Left lung (tissue), 10 donors: ENCODE results near the gene TP53I3. TPM values are rescaled to one million over a fixed set of nuclear protein-coding genes. Genes with fewer than 3 reads are reported as not detected.
A peak's percentile ranks its signal among the peaks of the same experiment; 100 is the strongest.
"Not testable (repeated sequence)": the region's sequence is repeated elsewhere in the genome, so short reads cannot be mapped to it uniquely, and the experiment has no call there.

ENCODE experiments used
- ATAC-seq: fragments of 200-7000 bp; cut with Tn5 transposase; one replicate; pipeline ENCODE4 v1.9.1; 2020; ENCODE audit warnings: moderate library complexity
- DNase-seq, 4 donors: peaks; one replicate each; pipeline ENCODE4 v3.0.0-alpha.2; 2013 to 2020
- H3K27ac ChIP-seq, 2 donors: fragments of 200-600 bp; sonication (generic) in 1 of 2; one replicate each; pipeline versions ENCODE4 v1.5.0 to v1.8.0; 2020 to 2021
- H3K27me3 ChIP-seq, 2 donors: fragments of 200-600 bp; sonication (generic) in 1 of 2; one replicate each; pipeline versions ENCODE4 v1.5.0 to v1.8.0; 2020 to 2021
- H3K36me3 ChIP-seq, 2 donors: fragments of 200-600 bp; sonication (generic) in 1 of 2; one replicate each; pipeline versions ENCODE4 v1.5.0 to v1.8.0; 2020 to 2021
- H3K4me1 ChIP-seq, 2 donors: fragments of 200-600 bp; one replicate each; pipeline ENCODE4 v1.8.0; 2021
- H3K4me3 ChIP-seq, 2 donors: fragments of 200-600 bp; sonication (generic) in 1 of 2; one replicate each; pipeline versions ENCODE4 v1.5.0 to v1.8.0; 2020 to 2021; ENCODE audit warnings: mild to moderate bottlenecking in 1 of 2
- H3K9me3 ChIP-seq, 2 donors: fragments of 200-600 bp; sonication (generic) in 1 of 2; one replicate each; pipeline versions ENCODE4 v1.5.0 to v1.8.0; 2020 to 2021
- intact Hi-C, 2 donors: fragments of 100-400 bp; cut with DNase I; formaldehyde crosslinking; loops; one replicate each; pipeline versions ENCODE4 v1.11.2 to v1.14.2; 2022
- polyA plus RNA-seq, 6 donors: library from polyadenylated mRNA; unstranded; fragments of 120-200 nt; gene quantifications; one replicate each; pipeline ENCODE4 v1.2.1, GENCODE V29; 2013; ENCODE audit not compliant: insufficient read length in 6 of 6
- total RNA-seq, 2 donors: library from RNA; stranded (reverse); fragmentation: NEBNext Ultra II Directional; extraction: Animal tissue kit (Norgen Biotek cat#: 25700); gene quantifications; one replicate each; pipeline ENCODE4 v1.2.1, GENCODE V29; 2021
- TF ChIP-seq, protein P1 (sequence below), 2 donors: fragments of 200-600 bp; sonication (generic) in 1 of 2; IDR thresholded peaks; one replicate each; pipeline versions ENCODE4 v1.5.0 to v1.8.0; 2021; ENCODE audit warnings: antibody characterized with exemption in 2 of 2
- donor health status: DM: no; HTN: yes; CAD: no.
- donor health status: DM: no; HTN: no; CAD: no.

Gene TP53I3
- total and polyA plus RNA-seq, 8 donors, result 53.3 to 123 (median 64.8) TPM

GRCh38 chr2:24121066-24121465 is 36.4 kb upstream of the TP53I3 start:
- H3K4me1 ChIP-seq, result peaks cover 4 to 19% of the 10 kb centered on the region in 2 donors
- no peaks in the 10 kb centered on the region for H3K36me3 ChIP-seq
- intact Hi-C loops, result no loop called here
- no peak overlapping the region for H3K27ac ChIP-seq
- H3K27me3 ChIP-seq, result no peaks in the 10 kb centered on the region
- ATAC-seq, result no peak
- TF ChIP-seq, protein P1, sequence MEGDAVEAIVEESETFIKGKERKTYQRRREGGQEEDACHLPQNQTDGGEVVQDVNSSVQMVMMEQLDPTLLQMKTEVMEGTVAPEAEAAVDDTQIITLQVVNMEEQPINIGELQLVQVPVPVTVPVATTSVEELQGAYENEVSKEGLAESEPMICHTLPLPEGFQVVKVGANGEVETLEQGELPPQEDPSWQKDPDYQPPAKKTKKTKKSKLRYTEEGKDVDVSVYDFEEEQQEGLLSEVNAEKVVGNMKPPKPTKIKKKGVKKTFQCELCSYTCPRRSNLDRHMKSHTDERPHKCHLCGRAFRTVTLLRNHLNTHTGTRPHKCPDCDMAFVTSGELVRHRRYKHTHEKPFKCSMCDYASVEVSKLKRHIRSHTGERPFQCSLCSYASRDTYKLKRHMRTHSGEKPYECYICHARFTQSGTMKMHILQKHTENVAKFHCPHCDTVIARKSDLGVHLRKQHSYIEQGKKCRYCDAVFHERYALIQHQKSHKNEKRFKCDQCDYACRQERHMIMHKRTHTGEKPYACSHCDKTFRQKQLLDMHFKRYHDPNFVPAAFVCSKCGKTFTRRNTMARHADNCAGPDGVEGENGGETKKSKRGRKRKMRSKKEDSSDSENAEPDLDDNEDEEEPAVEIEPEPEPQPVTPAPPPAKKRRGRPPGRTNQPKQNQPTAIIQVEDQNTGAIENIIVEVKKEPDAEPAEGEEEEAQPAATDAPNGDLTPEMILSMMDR (IDR thresholded peaks at IDR 0.05), result no peak
- DNase-seq, result no peak
- no peak overlapping the region for H3K4me3 ChIP-seq
- no peaks in the 10 kb centered on the region for H3K9me3 ChIP-seq

- no peak for ATAC-seq
- intact Hi-C loops, result no loop called here
- Histone ChIP-seq H3K27me3 (no peaks in the 10 kb centered on the region), H3K27ac (no peak overlapping the region), H3K4me3 (no peak overlapping the region), H3K4me1 (peaks cover 0 to 9% of the 10 kb centered on the region in 2 donors), H3K36me3 (peaks cover 0 to 7% of the 10 kb centered on the region in 2 donors), H3K9me3 (peaks cover 0 to 3% of the 10 kb centered on the region in 2 donors)
- no peak for DNase-seq
- TF ChIP-seq, protein P1 (IDR thresholded peaks at IDR 0.05), result no peak
Observed at GRCh38 chr2:24117902-24118301, 33.3 kb upstream of the TP53I3 start.

GRCh38 chr2:24115057-24115456 is 30.4 kb upstream of the TP53I3 start:
- H3K36me3 ChIP-seq, result peaks cover 0 to 7% of the 10 kb centered on the region in 2 donors
- no peaks in the 10 kb centered on the region for H3K4me1 ChIP-seq
- H3K27ac ChIP-seq, result no peak overlapping the region
- DNase-seq (no peak), ATAC-seq (no peak)
- intact Hi-C loops, result no loop called here
- H3K9me3 ChIP-seq, result peaks cover 0 to 3% of the 10 kb centered on the region in 2 donors
- H3K4me3 ChIP-seq, result no peak overlapping the region
- H3K27me3 ChIP-seq, result no peaks in the 10 kb centered on the region
- TF ChIP-seq, protein P1 (IDR thresholded peaks at IDR 0.05), result no peak

DNA sequence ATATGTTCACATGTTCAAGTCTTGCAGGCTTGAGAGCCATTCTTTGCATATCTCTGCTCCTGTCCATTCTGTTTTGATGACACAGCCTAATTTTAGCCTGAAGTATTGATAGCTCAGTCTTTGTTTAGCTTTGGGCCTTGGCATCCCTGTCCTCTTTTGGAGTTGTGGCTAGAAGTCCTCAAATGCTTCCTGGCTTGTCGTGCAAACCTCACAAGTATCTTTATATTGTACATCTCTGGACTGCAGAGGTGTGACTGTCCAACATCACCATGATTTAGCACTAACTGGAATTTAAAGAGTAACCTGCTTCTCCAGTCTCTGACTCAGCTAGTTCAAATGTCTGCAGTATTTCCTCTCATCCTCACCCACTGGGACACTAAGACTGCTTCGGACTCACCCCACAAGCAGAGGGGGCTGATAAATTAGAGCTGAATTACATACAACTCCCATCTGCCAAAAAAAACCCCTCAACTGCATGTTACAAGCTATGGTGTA is 26.8 kb upstream of the TP53I3 start:
- DNase-seq (no peak), ATAC-seq (peak; percentile 51)
- Histone ChIP-seq H3K27ac (no peak overlapping the region), H3K4me3 (no peak overlapping the region), H3K27me3 (no peaks in the 10 kb centered on the region), H3K9me3 (peaks cover 0 to 3% of the 10 kb centered on the region in 2 donors), H3K4me1 (no peaks in the 10 kb centered on the region), H3K36me3 (peaks cover 0 to 7% of the 10 kb centered on the region in 2 donors)
- intact Hi-C loops, result no loop called here
- TF ChIP-seq, protein P1 (IDR thresholded peaks at IDR 0.05), result no peak

GRCh38 chr2:24110660-24111303 is 26.1 kb upstream of the TP53I3 start:
- DNase-seq (no peak), ATAC-seq (peak; percentile 79)
- Histone ChIP-seq H3K4me3 (no peak overlapping the region), H3K27me3 (no peaks in the 10 kb centered on the region), H3K36me3 (peaks cover 0 to 7% of the 10 kb centered on the region in 2 donors), H3K9me3 (peaks cover 0 to 3% of the 10 kb centered on the region in 2 donors), H3K4me1 (no peaks in the 10 kb centered on the region), H3K27ac (no peak overlapping the region)
- intact Hi-C loops, result no loop called here
- TF ChIP-seq, protein P1 (IDR thresholded peaks at IDR 0.05), result no peak

DNA sequence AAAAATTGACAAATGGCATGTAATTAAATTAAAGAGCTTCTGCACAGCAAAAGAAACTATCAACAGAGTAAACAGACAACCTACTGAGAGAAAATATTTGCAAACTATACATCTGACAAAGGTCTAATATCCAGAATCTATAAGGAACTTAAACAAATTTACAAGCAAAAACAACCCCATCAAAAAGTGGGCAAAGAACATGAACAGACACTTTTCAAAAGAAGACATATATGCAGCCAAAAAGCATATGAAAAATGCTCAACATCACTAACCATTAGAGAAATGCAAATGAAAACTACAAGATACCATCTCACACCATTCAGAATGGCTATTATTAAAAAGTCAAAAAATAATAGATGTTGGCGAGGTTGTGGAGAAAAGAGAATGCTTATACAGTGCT is 24.8 kb upstream of the TP53I3 start:
- ATAC-seq, H3K4me3 ChIP-seq, H3K27ac ChIP-seq, H3K9me3 ChIP-seq, DNase-seq, H3K4me1 ChIP-seq, H3K36me3 ChIP-seq, H3K27me3 ChIP-seq, intact Hi-C loops: not testable (repeated sequence)
